ENCODE data around the gene TBP. TPM values are rescaled to one million over a fixed set of nuclear protein-coding genes. Genes with fewer than 3 reads are reported as not detected.
"Not testable (repeated sequence)": the region's sequence is repeated elsewhere in the genome, so short reads cannot be mapped to it uniquely, and the experiment has no call there.

The TBP gene
- polyA plus RNA-seq (ENCODE audit: insufficient read length in 10 of 10): 10 to 100 TPM; 11.8 to 18.8 (median 15.0) TPM
- long read RNA-seq, donor 1, partial matches to known transcripts: 12 of 16 reads
- long read RNA-seq, donor 1, other reads (novel, unspliced or antisense): 0 of 16 reads
- long read RNA-seq, donor 2, partial matches to known transcripts: 0 of 4 reads
- long read RNA-seq, donor 2, other reads (novel, unspliced or antisense): 0 of 4 reads
- long read RNA-seq, donor 3: 0 reads
- long read RNA-seq, donor 4, partial matches to known transcripts: 6 of 9 reads
- long read RNA-seq, donor 4, other reads (novel, unspliced or antisense): 0 of 9 reads
- long read RNA-seq, donor 5, partial matches to known transcripts: 66 of 83 reads
- long read RNA-seq, donor 5, other reads (novel, unspliced or antisense): 15 of 83 reads
- long read RNA-seq, donor 6, partial matches to known transcripts: 0 of 3 reads
- long read RNA-seq, donor 6, other reads (novel, unspliced or antisense): 0 of 3 reads
- long read RNA-seq, donor 7: 0 reads
- long read RNA-seq, donor 8, partial matches to known transcripts: 0 of 2 reads
- long read RNA-seq, donor 8, other reads (novel, unspliced or antisense): 0 of 2 reads
- long read RNA-seq, donor 9: 0 reads

GRCh38 chr6:170554013-170554795, at the start of gene TBP:
Gene TBP (plus strand): TSS chr6:170554369. CDS start chr6:170557030, 2,661 bp downstream.
- DNase-seq: peak; percentile 98 to 99 (median 99)

GRCh38 chr6:170504479-170504878, 49.7 kb upstream of the TBP start:
- no peak for DNase-seq

GRCh38 chr6:170505306-170505705, 48.9 kb upstream of the TBP start:
- DNase-seq: peak; percentile 11 to 47 (median 47)

GRCh38 chr6:170506446-170506845, 47.7 kb upstream of the TBP start:
- no peak for DNase-seq

- DNase-seq: not testable (repeated sequence)
Observed at GRCh38 chr6:170507728-170508127, 46.4 kb upstream of the TBP start.

GRCh38 chr6:170508275-170508674, 45.9 kb upstream of the TBP start:
- not testable (repeated sequence) for DNase-seq

- not testable (repeated sequence) for DNase-seq
Observed at GRCh38 chr6:170508892-170509722, 45.1 kb upstream of the TBP start.

GRCh38 chr6:170509723-170510018, 44.5 kb upstream of the TBP start:
- DNase-seq: no peak

- no peak for DNase-seq
Observed at GRCh38 chr6:170510631-170511030, 43.5 kb upstream of the TBP start.

GRCh38 chr6:170512249-170512648, 41.9 kb upstream of the TBP start:
- no peak for DNase-seq

GRCh38 chr6:170514908-170515307, 39.3 kb upstream of the TBP start:
- no peak for DNase-seq

- peak in 2 of 3 donors; percentile 16 to 41 for DNase-seq
Observed at GRCh38 chr6:170516783-170517616, 37.2 kb upstream of the TBP start.

GRCh38 chr6:170522565-170523183, 31.5 kb upstream of the TBP start:
- DNase-seq: peak in 1 of 3 donors; percentile 29

- DNase-seq: peak in 2 of 3 donors; percentile 9 to 24
Observed at GRCh38 chr6:170523256-170524171, 30.7 kb upstream of the TBP start.

- DNase-seq: peak; percentile 47 to 68 (median 50)
Observed at GRCh38 chr6:170524172-170524502, 30.0 kb upstream of the TBP start.

- no peak for DNase-seq
Observed at GRCh38 chr6:170525795-170526194, 28.4 kb upstream of the TBP start.

GRCh38 chr6:170527995-170528394, 26.2 kb upstream of the TBP start:
- not testable (repeated sequence) for DNase-seq

GRCh38 chr6:170529839-170530469, 24.2 kb upstream of the TBP start:
- peak; percentile 76 to 86 (median 79) for DNase-seq
